Neural cell (in vitro differentiated cells): ENCODE measurements around the gene SPOCK1.

ENCODE experiments used
- CTCF ChIP-seq: fragments of 450-650 bp; IDR thresholded peaks from 2 replicates; pipeline ENCODE4 v1.5.1; 2014; ENCODE audit warnings: antibody characterized with exemption, mild to moderate bottlenecking, moderate library complexity; ENCODE audit not compliant: poor library complexity, severe bottlenecking
- EP300 ChIP-seq: fragments of 450-650 bp; conservative IDR thresholded peaks from 2 replicates; pipeline ENCODE4 v1.6.1; 2014; ENCODE audit warnings: antibody characterized with exemption, mild to moderate bottlenecking, moderate library complexity; ENCODE audit not compliant: poor library complexity, severe bottlenecking
- EZH2 ChIP-seq: fragments of 200-600, 300-800 bp; shearing (Covaris generic), sonication (generic); IDR thresholded peaks from 2 replicates; pipeline ENCODE4 v1.6.1; 2014; ENCODE audit warnings: antibody characterized with exemption, low read length, borderline replicate concordance, mild to moderate bottlenecking; ENCODE audit not compliant: insufficient read depth, poor library complexity, severe bottlenecking
- POLR2AphosphoS5 ChIP-seq: IDR thresholded peaks from 2 replicates; pipeline ENCODE4 v1.6.1; 2012
- REST ChIP-seq: IDR thresholded peaks from 2 replicates; pipeline ENCODE4 v1.6.1; 2012; ENCODE audit warnings: borderline replicate concordance
- SMC3 ChIP-seq: fragments of 450-650 bp; conservative IDR thresholded peaks from 2 replicates; pipeline ENCODE4 v1.6.1; 2014; ENCODE audit warnings: antibody characterized with exemption, mild to moderate bottlenecking, moderate library complexity; ENCODE audit not compliant: poor library complexity
- TAF1 ChIP-seq: IDR thresholded peaks from 2 replicates; pipeline ENCODE4 v1.6.1; 2012; ENCODE audit warnings: low read depth

GRCh38 chr5:137156180-137156579 lies 342.9 kb downstream of the SPOCK1 start:
- TF ChIP-seq TAF1: no peak
- TF ChIP-seq EZH2: no peak
- TF ChIP-seq SMC3: no peak
- no peak for TF ChIP-seq CTCF
- TF ChIP-seq REST: no peak
- TF ChIP-seq EP300: no peak
- TF ChIP-seq POLR2AphosphoS5: no peak
